Right lobe of liver (tissue), 6 donors: ENCODE results near the gene DENND4C. TPM values are rescaled to one million over a fixed set of nuclear protein-coding genes. Genes with fewer than 3 reads are reported as not detected.
A peak's percentile ranks its signal among the peaks of the same experiment; 100 is the strongest.

Experiments
- ATAC-seq, 4 donors: fragments of 200-7000 bp; cut with Tn5 transposase; one replicate each; pipeline ENCODE4 v1.9.1; 2020; ENCODE audit warnings: mild to moderate bottlenecking in 4 of 4, moderate library complexity in 4 of 4
- DNase-seq, 3 donors: peaks; one replicate each; pipeline ENCODE4 v3.0.0-alpha.2; 2020
- H3K27ac ChIP-seq, 3 donors: fragments of 200-600 bp; one replicate each; pipeline ENCODE4 v1.8.0; 2022
- H3K27me3 ChIP-seq, 2 donors: fragments of 200-600 bp; one replicate each; pipeline ENCODE4 v1.8.0; 2022
- H3K36me3 ChIP-seq, 4 donors: fragments of 200-600 bp; sonication (generic) in 1 of 4; one replicate each; pipeline versions ENCODE4 v1.5.1 to v1.8.0; 2017 to 2022; ENCODE audit warnings: control low read depth in 1 of 4
- H3K4me1 ChIP-seq, 4 donors: fragments of 200-600 bp; sonication (generic) in 1 of 4; one replicate each; pipeline versions ENCODE4 v1.5.1 to v1.8.0; 2017 to 2022; ENCODE audit warnings: control low read depth in 1 of 4
- H3K4me3 ChIP-seq, 3 donors: fragments of 200-600 bp; one replicate each; pipeline ENCODE4 v1.8.0; 2022
- H3K9me3 ChIP-seq, 4 donors: fragments of 200-600 bp; sonication (generic) in 1 of 4; one replicate each; pipeline versions ENCODE4 v1.5.1 to v1.8.0; 2017 to 2022; ENCODE audit warnings: control low read depth in 1 of 4
- CTCF ChIP-seq, 4 donors: fragments of 200-600 bp in 3 of 4; fragments of 450-650 bp in 1 of 4; IDR thresholded peaks; one replicate each; pipeline versions ENCODE4 v1.5.1 to v1.8.0; 2016 to 2022; ENCODE audit warnings: antibody characterized with exemption in 4 of 4, mild to moderate bottlenecking in 2 of 4
- POLR2A ChIP-seq: fragments of 450-650 bp; IDR thresholded peaks from one replicate; pipeline ENCODE4 v1.6.1; 2017; ENCODE audit warnings: antibody characterized with exemption, mild to moderate bottlenecking
- WGBS: methylation state at CpG from one replicate; pipeline ENCODE4 v1.1.6; 2018; ENCODE audit warnings: low coverage, low lambda C conversion rate; ENCODE audit not compliant: insufficient coverage; ENCODE audit errors: missing lambda C conversion rate; 5-methylcytosine and 5-hydroxymethylcytosine counted together
- intact Hi-C, 2 donors: fragments of 100-400 bp; cut with DNase I; formaldehyde crosslinking; loops; one replicate each; pipeline versions ENCODE4 v1.11.2 to v1.14.1; 2022
- total RNA-seq, 6 experiments: library from RNA; depleted of rRNA in 2 of 6; stranded (reverse); fragments of >200 nt in 2 of 6; fragmentation: NEBNext Ultra II Directional in 3 of 6; extraction: Animal tissue kit (Norgen Biotek cat#: 25700) in 3 of 6; gene quantifications; one replicate each; pipeline versions ENCODE4 v1.1.0 to v1.2.4, GENCODE V29; 2016 to 2023
- donor health status: DM: no; HTN: yes; CAD: no.
- donor health status: DM: no; HTN: no; CAD: no.
- donor health status: DM: no; HTN: no; CAD: no.
- donor health status: DM: no; HTN: yes; CAD: no.
- donor health status: DM: no; HTN: yes; CAD: no.

Gene DENND4C
- total RNA-seq, 6 experiments from 2014 or later = 18.3 to 35.1 (median 21.9) TPM

- TF ChIP-seq CTCF (IDR thresholded peaks at IDR 0.05) (no peak), POLR2A (no peak)
- 70% methylated on average over 2 of the region's 4 CpGs for WGBS
- no peak overlapping the region for H3K27ac ChIP-seq
- H3K4me3 ChIP-seq = no peak overlapping the region
- ATAC-seq (no peak), DNase-seq (no peak)
- H3K9me3 ChIP-seq = no peaks in the 10 kb centered on the region
- no peaks in the 10 kb centered on the region for H3K4me1 ChIP-seq
- no peaks in the 10 kb centered on the region for H3K27me3 ChIP-seq
- intact Hi-C loops = no loop called here
- H3K36me3 ChIP-seq = no peaks in the 10 kb centered on the region
These were observed 174.0 kb downstream of the DENND4C start for GRCh38 chr9:19404283-19405075.

- intact Hi-C loops = no loop called here
- Histone ChIP-seq H3K36me3 (no peaks in the 10 kb centered on the region), H3K4me3 (no peak overlapping the region), H3K9me3 (no peaks in the 10 kb centered on the region), H3K4me1 (no peaks in the 10 kb centered on the region), H3K27me3 (no peaks in the 10 kb centered on the region), H3K27ac (no peak overlapping the region)
- DNase-seq = no peak
- no peak for ATAC-seq
- WGBS = 60% methylated on average over 1 of the region's 1 CpG
- TF ChIP-seq CTCF (IDR thresholded peaks at IDR 0.05) (no peak), POLR2A (no peak)
These were observed 175.3 kb downstream of the DENND4C start for GRCh38 chr9:19405771-19406170.

- ATAC-seq (peak; percentile 40 to 57 (median 42)), DNase-seq (peak in 2 of 3 donors; percentile 69 to 75)
- no peaks in the 10 kb centered on the region for H3K27me3 ChIP-seq
- intact Hi-C loops = no loop called here
- H3K27ac ChIP-seq = peak overlapping the region; percentile 67 to 86 (median 73)
- no peaks in the 10 kb centered on the region for H3K36me3 ChIP-seq
- TF ChIP-seq POLR2A (no peak), CTCF (IDR thresholded peaks at IDR 0.05) (no peak)
- 0% methylated on average over 8 of the region's 20 CpGs for WGBS
- H3K4me3 ChIP-seq = peak overlapping the region; percentile 67 to 84 (median 82)
- no peaks in the 10 kb centered on the region for H3K9me3 ChIP-seq
- H3K4me1 ChIP-seq = no peaks in the 10 kb centered on the region
These were observed 177.8 kb downstream of the DENND4C start for GRCh38 chr9:19408316-19408692.

DNA sequence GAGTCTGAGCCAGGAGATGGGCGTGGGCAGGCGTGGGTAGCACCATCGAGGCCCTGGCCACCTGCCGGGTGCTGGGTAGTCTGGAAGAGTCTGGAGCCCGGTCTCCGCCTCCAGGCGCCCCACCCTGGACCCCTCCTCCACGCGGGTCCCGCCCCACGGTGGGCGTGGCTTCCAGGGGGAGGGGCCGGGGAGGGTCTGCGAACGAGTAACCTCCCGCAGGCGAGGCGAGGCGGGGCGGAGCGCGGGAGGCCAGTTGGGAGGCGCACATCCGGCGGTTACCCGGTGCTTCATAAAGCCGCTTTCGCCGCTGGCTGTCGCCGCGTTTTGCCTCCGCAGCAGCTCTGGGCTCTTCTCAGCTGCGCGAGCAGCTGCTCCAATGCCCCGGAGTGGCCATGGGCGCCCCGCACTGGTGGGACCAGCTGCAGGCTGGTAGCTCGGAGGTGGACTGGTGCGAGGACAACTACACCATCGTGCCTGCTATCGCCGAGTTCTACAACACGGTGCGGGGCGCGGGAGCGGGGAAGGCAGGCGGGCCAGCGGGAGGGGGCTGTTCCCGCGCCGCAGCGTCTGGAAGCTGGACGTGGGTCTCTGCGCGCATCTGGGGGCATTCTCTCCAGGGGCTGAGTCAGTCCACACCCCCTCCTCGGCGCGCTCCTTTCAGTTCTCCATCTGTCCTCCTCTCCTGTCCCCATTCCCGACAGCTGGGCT, 178.4 kb downstream of the DENND4C start, which contains the start of gene ACER2:
Gene ACER2 (plus strand): TSS at position 317 of the 708 bp plus-strand sequence. CDS start 76 bp downstream, at position 393.
- H3K27me3 ChIP-seq = no peaks in the 10 kb centered on the region
- DNase-seq (peak; percentile 97 to 98 (median 98)), ATAC-seq (peak; percentile 97 to 99 (median 99))
- no peaks in the 10 kb centered on the region for H3K36me3 ChIP-seq
- peak within 1 kb of the TSS; percentile 67 to 86 (median 73) for H3K27ac ChIP-seq
- H3K9me3 ChIP-seq = no peaks in the 10 kb centered on the region
- intact Hi-C loops = no loop called here
- TF ChIP-seq CTCF (IDR thresholded peaks at IDR 0.05) = peak in 2 of 4 donors; percentile 8 to 12
- TF ChIP-seq POLR2A = peak; percentile 90
- 0% methylated on average over 6 of the region's 61 CpGs for WGBS
- H3K4me3 ChIP-seq = peak within 1 kb of the TSS; percentile 67 to 84 (median 82)
- H3K4me1 ChIP-seq = no peaks in the 10 kb centered on the region
